ENCODE results near the gene GLRA1.
A peak's percentile ranks its signal among the peaks of the same experiment; 100 is the strongest.

GLRA1 gene

GRCh38 chr5:151870820-151871219 is 53.8 kb downstream of the GLRA1 start:
- TF ChIP-seq POLR2A (IDR thresholded peaks at IDR 0.05; ENCODE audit: extremely low read depth, insufficient read length) = no peak
- TF ChIP-seq, protein P1, sequence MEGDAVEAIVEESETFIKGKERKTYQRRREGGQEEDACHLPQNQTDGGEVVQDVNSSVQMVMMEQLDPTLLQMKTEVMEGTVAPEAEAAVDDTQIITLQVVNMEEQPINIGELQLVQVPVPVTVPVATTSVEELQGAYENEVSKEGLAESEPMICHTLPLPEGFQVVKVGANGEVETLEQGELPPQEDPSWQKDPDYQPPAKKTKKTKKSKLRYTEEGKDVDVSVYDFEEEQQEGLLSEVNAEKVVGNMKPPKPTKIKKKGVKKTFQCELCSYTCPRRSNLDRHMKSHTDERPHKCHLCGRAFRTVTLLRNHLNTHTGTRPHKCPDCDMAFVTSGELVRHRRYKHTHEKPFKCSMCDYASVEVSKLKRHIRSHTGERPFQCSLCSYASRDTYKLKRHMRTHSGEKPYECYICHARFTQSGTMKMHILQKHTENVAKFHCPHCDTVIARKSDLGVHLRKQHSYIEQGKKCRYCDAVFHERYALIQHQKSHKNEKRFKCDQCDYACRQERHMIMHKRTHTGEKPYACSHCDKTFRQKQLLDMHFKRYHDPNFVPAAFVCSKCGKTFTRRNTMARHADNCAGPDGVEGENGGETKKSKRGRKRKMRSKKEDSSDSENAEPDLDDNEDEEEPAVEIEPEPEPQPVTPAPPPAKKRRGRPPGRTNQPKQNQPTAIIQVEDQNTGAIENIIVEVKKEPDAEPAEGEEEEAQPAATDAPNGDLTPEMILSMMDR (IDR thresholded peaks at IDR 0.05; ENCODE audit: low read depth, low read length) = no peak
- no peak for TF ChIP-seq MYC (IDR thresholded peaks at IDR 0.05; ENCODE audit: low read depth, low read length)
- TF ChIP-seq MAX (IDR thresholded peaks at IDR 0.05; ENCODE audit: low read depth, low read length) = no peak
- DNase-seq (ENCODE audit: low read depth) = peak; percentile 15
- H3K4me3 ChIP-seq (ENCODE audit: low read depth, low read length) = no peak overlapping the region

- TF ChIP-seq, protein P1 (IDR thresholded peaks at IDR 0.05; ENCODE audit: low read depth, low read length) = no peak
- TF ChIP-seq MAX (IDR thresholded peaks at IDR 0.05; ENCODE audit: low read depth, low read length) (no peak), POLR2A (IDR thresholded peaks at IDR 0.05; ENCODE audit: extremely low read depth, insufficient read length) (no peak), MYC (IDR thresholded peaks at IDR 0.05; ENCODE audit: low read depth, low read length) (no peak)
- DNase-seq (ENCODE audit: low read depth) = no peak
- no peak overlapping the region for H3K4me3 ChIP-seq (ENCODE audit: low read depth, low read length)
These were observed 54.4 kb downstream of the GLRA1 start for GRCh38 chr5:151870271-151870670.

DNA sequence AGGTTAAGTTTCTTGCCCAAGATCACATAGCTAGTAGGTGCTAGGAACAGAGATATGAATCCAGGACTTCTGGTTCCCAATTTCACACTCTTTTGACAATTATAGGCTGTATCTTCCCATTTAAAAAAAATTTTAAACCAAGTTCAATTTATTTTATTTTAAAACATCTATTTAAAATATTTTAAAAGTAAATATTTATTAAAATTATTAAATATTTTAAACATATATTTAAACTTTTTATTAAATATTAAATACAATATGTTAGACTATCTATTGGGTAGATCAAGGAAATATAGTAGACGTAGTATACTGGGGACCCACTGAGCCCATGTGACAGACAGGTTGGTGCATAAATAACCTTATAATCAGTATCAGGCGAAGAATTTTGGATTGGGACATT is 54.8 kb downstream of the GLRA1 start:
- no peak overlapping the region for H3K4me3 ChIP-seq (ENCODE audit: low read depth, low read length)
- DNase-seq (ENCODE audit: low read depth) = no peak
- TF ChIP-seq POLR2A (IDR thresholded peaks at IDR 0.05; ENCODE audit: extremely low read depth, insufficient read length) (no peak), MYC (IDR thresholded peaks at IDR 0.05; ENCODE audit: low read depth, low read length) (no peak), MAX (IDR thresholded peaks at IDR 0.05; ENCODE audit: low read depth, low read length) (no peak)
- TF ChIP-seq, protein P1 (IDR thresholded peaks at IDR 0.05; ENCODE audit: low read depth, low read length) = no peak

GRCh38 chr5:151868451-151868850 is 56.2 kb downstream of the GLRA1 start:
- TF ChIP-seq MAX (IDR thresholded peaks at IDR 0.05; ENCODE audit: low read depth, low read length) (no peak), POLR2A (IDR thresholded peaks at IDR 0.05; ENCODE audit: extremely low read depth, insufficient read length) (no peak), MYC (IDR thresholded peaks at IDR 0.05; ENCODE audit: low read depth, low read length) (no peak)
- TF ChIP-seq, protein P1 (IDR thresholded peaks at IDR 0.05; ENCODE audit: low read depth, low read length) = no peak
- no peak overlapping the region for H3K4me3 ChIP-seq (ENCODE audit: low read depth, low read length)
- DNase-seq (ENCODE audit: low read depth) = no peak

GRCh38 chr5:151864061-151864748 is 60.4 kb downstream of the GLRA1 start:
- no peak for DNase-seq (ENCODE audit: low read depth)
- TF ChIP-seq POLR2A (IDR thresholded peaks at IDR 0.05; ENCODE audit: extremely low read depth, insufficient read length) (no peak), MAX (IDR thresholded peaks at IDR 0.05; ENCODE audit: low read depth, low read length) (no peak), MYC (IDR thresholded peaks at IDR 0.05; ENCODE audit: low read depth, low read length) (no peak)
- TF ChIP-seq, protein P1 (IDR thresholded peaks at IDR 0.05; ENCODE audit: low read depth, low read length) = no peak
- no peak overlapping the region for H3K4me3 ChIP-seq (ENCODE audit: low read depth, low read length)
